22Rv1 (cell line): ENCODE data around the gene MSI2.

ENCODE experiments used
- H3K27ac ChIP-seq: fragments of 450-650 bp; 2 replicates; pipeline ENCODE4 v1.5.1; 2017
- ZFX ChIP-seq: fragments of 450-650 bp; IDR thresholded peaks from 2 replicates; pipeline ENCODE4 v1.6.1; 2017; ENCODE audit warnings: antibody characterized with exemption, borderline replicate concordance
- TF ChIP-seq, protein P1 (sequence below): fragments of 450-650 bp; IDR thresholded peaks from 2 replicates; pipeline ENCODE4 v1.5.1; 2017; ENCODE audit warnings: mild to moderate bottlenecking

Gene MSI2

GRCh38 chr17:57551321-57552079 lies 295.2 kb downstream of the MSI2 start:
- TF ChIP-seq ZFX = no peak
- TF ChIP-seq, protein P1, sequence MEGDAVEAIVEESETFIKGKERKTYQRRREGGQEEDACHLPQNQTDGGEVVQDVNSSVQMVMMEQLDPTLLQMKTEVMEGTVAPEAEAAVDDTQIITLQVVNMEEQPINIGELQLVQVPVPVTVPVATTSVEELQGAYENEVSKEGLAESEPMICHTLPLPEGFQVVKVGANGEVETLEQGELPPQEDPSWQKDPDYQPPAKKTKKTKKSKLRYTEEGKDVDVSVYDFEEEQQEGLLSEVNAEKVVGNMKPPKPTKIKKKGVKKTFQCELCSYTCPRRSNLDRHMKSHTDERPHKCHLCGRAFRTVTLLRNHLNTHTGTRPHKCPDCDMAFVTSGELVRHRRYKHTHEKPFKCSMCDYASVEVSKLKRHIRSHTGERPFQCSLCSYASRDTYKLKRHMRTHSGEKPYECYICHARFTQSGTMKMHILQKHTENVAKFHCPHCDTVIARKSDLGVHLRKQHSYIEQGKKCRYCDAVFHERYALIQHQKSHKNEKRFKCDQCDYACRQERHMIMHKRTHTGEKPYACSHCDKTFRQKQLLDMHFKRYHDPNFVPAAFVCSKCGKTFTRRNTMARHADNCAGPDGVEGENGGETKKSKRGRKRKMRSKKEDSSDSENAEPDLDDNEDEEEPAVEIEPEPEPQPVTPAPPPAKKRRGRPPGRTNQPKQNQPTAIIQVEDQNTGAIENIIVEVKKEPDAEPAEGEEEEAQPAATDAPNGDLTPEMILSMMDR = no peak
- no peak overlapping the region for H3K27ac ChIP-seq

DNA sequence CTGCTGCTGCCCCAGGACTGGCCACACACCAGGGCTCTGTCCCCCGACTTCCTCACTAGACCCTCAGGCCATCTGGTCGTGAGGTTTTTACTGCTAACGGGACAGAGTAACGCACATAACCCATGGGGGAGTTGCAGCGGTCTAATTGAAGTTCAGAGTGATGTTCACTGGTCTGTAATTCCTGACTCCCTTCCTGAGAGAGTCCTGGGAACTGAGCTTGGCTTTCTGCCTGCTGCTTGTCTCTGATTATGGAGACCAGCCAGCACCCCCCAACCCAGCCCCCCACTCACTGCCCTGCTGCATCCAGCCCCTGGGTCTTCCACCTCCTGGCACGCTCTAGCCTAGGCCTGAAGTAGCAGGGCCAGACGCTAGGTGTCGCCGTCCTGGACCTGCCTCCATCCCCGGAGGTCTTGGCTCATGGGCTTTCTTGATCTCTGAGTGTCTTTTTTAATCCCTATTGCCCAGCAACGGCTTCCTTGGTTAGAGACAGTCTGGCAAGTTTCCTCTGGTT lies 295.8 kb downstream of the MSI2 start:
- no peak overlapping the region for H3K27ac ChIP-seq
- TF ChIP-seq, protein P1 = no peak
- no peak for TF ChIP-seq ZFX

GRCh38 chr17:57553526-57553925 lies 297.2 kb downstream of the MSI2 start:
- no peak for TF ChIP-seq ZFX
- TF ChIP-seq, protein P1 = no peak
- H3K27ac ChIP-seq = no peak overlapping the region

GRCh38 chr17:57553991-57554825 lies 297.9 kb downstream of the MSI2 start:
- no peak overlapping the region for H3K27ac ChIP-seq
- no peak for TF ChIP-seq ZFX
- TF ChIP-seq, protein P1 = no peak

DNA sequence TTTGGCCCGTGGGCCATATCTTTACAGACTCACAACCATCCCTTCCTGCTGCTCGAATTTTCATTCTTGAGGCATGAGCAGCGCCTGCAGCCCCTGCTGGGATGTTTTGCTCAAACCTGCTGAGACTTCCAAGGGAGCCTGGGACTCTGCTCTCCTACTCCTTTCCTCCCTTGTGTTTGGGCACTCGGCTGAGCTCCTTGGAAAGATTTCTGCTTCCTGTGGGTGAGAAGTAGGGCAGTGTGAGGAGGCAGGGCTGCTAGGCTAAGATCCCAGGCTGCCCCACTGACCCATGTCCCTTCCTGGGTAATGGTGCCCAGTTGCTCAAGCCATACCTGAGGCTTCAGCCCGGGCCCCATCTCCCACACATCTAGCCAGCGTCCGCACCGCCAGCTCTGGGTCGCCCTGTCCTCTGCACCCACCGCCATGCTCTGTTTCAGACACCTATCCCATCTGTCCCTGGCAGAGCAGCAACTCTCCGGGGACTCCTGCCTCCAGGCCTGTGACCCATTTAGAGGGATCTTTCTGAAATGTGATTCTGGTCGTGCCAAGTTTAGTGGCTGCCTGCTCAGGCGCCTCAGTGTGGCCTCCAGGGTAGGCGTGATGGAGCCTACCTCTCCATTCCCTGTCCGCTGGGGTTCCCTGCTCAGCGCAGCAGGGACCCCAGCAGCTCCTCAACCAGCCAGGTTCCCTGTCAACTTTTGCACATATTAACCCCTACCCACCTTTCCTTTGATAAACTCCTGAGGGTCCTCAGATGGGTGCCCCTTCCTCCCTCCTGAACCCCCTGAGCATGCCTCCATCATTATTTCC lies 298.7 kb downstream of the MSI2 start:
- TF ChIP-seq, protein P1 = no peak
- no peak for TF ChIP-seq ZFX
- no peak overlapping the region for H3K27ac ChIP-seq

DNA sequence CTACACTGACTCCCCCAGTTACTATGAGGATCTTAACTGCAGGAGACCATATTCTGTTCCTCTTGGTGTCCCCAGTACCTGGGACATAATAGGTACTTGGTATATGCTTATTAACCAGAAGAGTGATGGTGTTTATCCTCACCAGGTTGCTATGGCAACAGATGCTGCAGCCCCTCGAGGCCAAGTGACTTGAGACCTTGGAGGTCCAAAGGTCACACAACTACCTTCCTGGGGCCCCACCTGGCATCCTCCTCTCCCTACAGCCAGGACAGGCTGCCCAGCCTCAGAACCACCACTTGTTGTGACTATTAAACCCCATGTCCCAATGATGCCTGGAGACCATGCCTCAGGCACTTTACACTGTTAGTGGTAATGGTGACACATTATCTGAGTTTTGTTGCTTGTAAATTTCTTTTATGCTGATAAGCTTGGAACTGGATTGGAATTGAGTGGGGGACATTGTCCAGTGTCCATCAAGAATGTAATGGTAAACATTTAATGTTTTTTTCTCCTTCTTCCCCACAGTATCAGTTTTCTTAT lies 299.4 kb downstream of the MSI2 start:
- TF ChIP-seq ZFX = no peak
- TF ChIP-seq, protein P1 = no peak
- H3K27ac ChIP-seq = no peak overlapping the region
